ENCODE data around the gene SLMAP.

The SLMAP gene

GRCh38 chr3:57756528-57757401 lies 656 bp downstream of the SLMAP start:
- H3K4me1 ChIP-seq (ENCODE audit: low read length), result peaks cover 12% of the 10 kb centered on the region
- H3K4me3 ChIP-seq (ENCODE audit: low read length), result peak overlapping the region; percentile 91
- peaks cover 56% of the 10 kb centered on the region for H3K79me2 ChIP-seq (ENCODE audit: low read length)
- no peaks in the 10 kb centered on the region for H3K27me3 ChIP-seq (replicated peaks; ENCODE audit: insufficient read depth, low read length)
- TF ChIP-seq EZH2 (optimal IDR thresholded peaks at IDR 0.05; ENCODE audit: low read depth, low read length) (no peak), EZH2phosphoT487 (IDR thresholded peaks at IDR 0.05; ENCODE audit: low read length) (no peak), CTCF (IDR thresholded peaks at IDR 0.05; ENCODE audit: low read length) (no peak)
- H3K27ac ChIP-seq (ENCODE audit: low read length), result peak overlapping the region; percentile 55; the same call in 1 of the 2 replicates
- H3K36me3 ChIP-seq (replicated peaks; ENCODE audit: insufficient read depth, low read length), result peaks cover 7% of the 10 kb centered on the region; the same call in 1 of the 2 replicates
- DNase-seq, result peak; percentile 39
- H3K9me3 ChIP-seq (replicated peaks; ENCODE audit: insufficient read depth, low read length), result no peaks in the 10 kb centered on the region
- H2AFZ ChIP-seq (ENCODE audit: low read length), result peak overlapping the region; percentile 72
- H3K9me2 ChIP-seq (replicated peaks; ENCODE audit: insufficient read depth, low read length), result no peaks in the 10 kb centered on the region
- H4K20me1 ChIP-seq (ENCODE audit: insufficient read depth, low read length), result no peaks in the 10 kb centered on the region
- H3F3A ChIP-seq (ENCODE audit: insufficient read depth, low read length), result no peaks in the 10 kb centered on the region
- H3K4me2 ChIP-seq (ENCODE audit: low read depth, low read length), result peak overlapping the region; percentile 93
- H3K9ac ChIP-seq (ENCODE audit: low read length), result peak overlapping the region; percentile 88

GRCh38 chr3:57757642-57758297 lies 1.7 kb downstream of the SLMAP start:
- peaks cover 65% of the 10 kb centered on the region for H3K79me2 ChIP-seq (ENCODE audit: low read length)
- no peak overlapping the region for H3K27ac ChIP-seq (ENCODE audit: low read length)

GRCh38 chr3:57758686-57759085 lies 2.6 kb downstream of the SLMAP start:
- Histone ChIP-seq H3K4me1 (ENCODE audit: low read length) (peaks cover 12% of the 10 kb centered on the region), H3K9ac (ENCODE audit: low read length) (no peak overlapping the region), H3K79me2 (ENCODE audit: low read length) (peaks cover 74% of the 10 kb centered on the region), H3K4me3 (ENCODE audit: low read length) (peak overlapping the region; percentile 9; the same call in 1 of the 2 replicates), H3K4me2 (ENCODE audit: low read depth, low read length) (peak overlapping the region; percentile 93; the same call in 1 of the 2 replicates), H3K27ac (ENCODE audit: low read length) (no peak overlapping the region), H2AFZ (ENCODE audit: low read length) (no peak overlapping the region), H3F3A (ENCODE audit: insufficient read depth, low read length) (no peaks in the 10 kb centered on the region), H3K36me3 (replicated peaks; ENCODE audit: insufficient read depth, low read length) (peaks cover 7% of the 10 kb centered on the region; the same call in 1 of the 2 replicates), H3K9me3 (replicated peaks; ENCODE audit: insufficient read depth, low read length) (no peaks in the 10 kb centered on the region), H3K27me3 (replicated peaks; ENCODE audit: insufficient read depth, low read length) (no peaks in the 10 kb centered on the region), H4K20me1 (ENCODE audit: insufficient read depth, low read length) (peaks cover 3% of the 10 kb centered on the region; the same call in 1 of the 2 replicates), H3K9me2 (replicated peaks; ENCODE audit: insufficient read depth, low read length) (no peaks in the 10 kb centered on the region)
- TF ChIP-seq CTCF (IDR thresholded peaks at IDR 0.05; ENCODE audit: low read length) (no peak), EZH2 (optimal IDR thresholded peaks at IDR 0.05; ENCODE audit: low read depth, low read length) (no peak), EZH2phosphoT487 (IDR thresholded peaks at IDR 0.05; ENCODE audit: low read length) (no peak)
- DNase-seq, result no peak

More at GRCh38 chr3:57757642-57758297, 1.7 kb downstream of the SLMAP start:
- peak overlapping the region; percentile 91 for H3K4me3 ChIP-seq (ENCODE audit: low read length)
- peaks cover under 1% of the 10 kb centered on the region; the same call in 1 of the 2 replicates for H4K20me1 ChIP-seq (ENCODE audit: insufficient read depth, low read length)
- no peak overlapping the region for H3K9ac ChIP-seq (ENCODE audit: low read length)
- H3K4me2 ChIP-seq (ENCODE audit: low read depth, low read length), result peak overlapping the region; percentile 93
- no peaks in the 10 kb centered on the region for H3K9me3 ChIP-seq (replicated peaks; ENCODE audit: insufficient read depth, low read length)
- DNase-seq, result no peak
- TF ChIP-seq CTCF (IDR thresholded peaks at IDR 0.05; ENCODE audit: low read length), result no peak
- TF ChIP-seq EZH2phosphoT487 (IDR thresholded peaks at IDR 0.05; ENCODE audit: low read length), result no peak
- no peak for TF ChIP-seq EZH2 (optimal IDR thresholded peaks at IDR 0.05; ENCODE audit: low read depth, low read length)
- H3K36me3 ChIP-seq (replicated peaks; ENCODE audit: insufficient read depth, low read length), result peaks cover 7% of the 10 kb centered on the region; the same call in 1 of the 2 replicates
- no peaks in the 10 kb centered on the region for H3F3A ChIP-seq (ENCODE audit: insufficient read depth, low read length)
- no peaks in the 10 kb centered on the region for H3K27me3 ChIP-seq (replicated peaks; ENCODE audit: insufficient read depth, low read length)
- no peak overlapping the region for H2AFZ ChIP-seq (ENCODE audit: low read length)
- H3K4me1 ChIP-seq (ENCODE audit: low read length), result peaks cover 12% of the 10 kb centered on the region
- no peaks in the 10 kb centered on the region for H3K9me2 ChIP-seq (replicated peaks; ENCODE audit: insufficient read depth, low read length)

Data from MM.1S (cell line).